Adrenal gland (tissue), 12 donors: ENCODE data around the gene P4HTM. TPM values are rescaled to one million over a fixed set of nuclear protein-coding genes. Genes with fewer than 3 reads are reported as not detected.

Experiments used
- DNase-seq, 7 donors: peaks; one replicate each; pipeline ENCODE4 v3.0.0-alpha.2; 2019 to 2020
- H3K27ac ChIP-seq, 5 donors: fragments of 200-600 bp; sonication (generic) in 4 of 5; 1 replicate in 3 of 5; 2 replicates in 2 of 5; pipeline versions ENCODE4 v1.5.1 to v1.8.0; 2016 to 2020; ENCODE audit warnings: mild to moderate bottlenecking in 1 of 5
- H3K27me3 ChIP-seq: fragments of 200-600 bp; 2 replicates; pipeline ENCODE4 v1.8.0; 2021
- H3K36me3 ChIP-seq, 2 donors: fragments of 200-600 bp; replicated peaks in 1 of 2; 1 replicate in 1 of 2; 2 replicates in 1 of 2; pipeline versions ENCODE4 v1.5.1 to v1.8.0; 2018 to 2022
- H3K4me1 ChIP-seq, 2 donors: fragments of 200-600 bp; replicated peaks in 1 of 2; 1 replicate in 1 of 2; 2 replicates in 1 of 2; pipeline versions ENCODE4 v1.5.1 to v1.8.0; 2018 to 2021
- H3K4me3 ChIP-seq, 4 donors: fragments of 200-600 bp; sonication (generic) in 3 of 4; one replicate each; pipeline ENCODE4 v1.5.1; 2016 to 2018
- H3K9me3 ChIP-seq, 3 donors: fragments of 200-600 bp; sonication (generic) in 1 of 3; replicated peaks in 1 of 3; 1 replicate in 2 of 3; 2 replicates in 1 of 3; pipeline versions ENCODE4 v1.5.1 to v1.8.0; 2016 to 2021
- CTCF ChIP-seq, 6 experiments: fragments of 450-650 bp in 4 of 6; fragments of 200-600 bp in 2 of 6; sonication (generic) in 1 of 6; IDR thresholded peaks; 1 replicate in 5 of 6; 2 replicates in 1 of 6; pipeline versions ENCODE4 v1.5.1 to v1.8.0; 2016 to 2021; ENCODE audit warnings: antibody characterized with exemption in 6 of 6, mild to moderate bottlenecking in 2 of 6, moderate library complexity in 1 of 6
- POLR2A ChIP-seq, 2 donors: fragments of 450-650 bp; IDR thresholded peaks; one replicate each; pipeline ENCODE4 v1.6.1; 2017; ENCODE audit warnings: antibody characterized with exemption in 2 of 2, mild to moderate bottlenecking in 2 of 2, moderate library complexity in 1 of 2
- WGBS, 4 donors: extraction: QIAGEN DNeasy Blood & Tissue Kit in 2 of 4; methylation state at CpG; one replicate each; pipeline versions ENCODE4 v1.1.5 to v1.1.7; 2013 to 2017; 5-methylcytosine and 5-hydroxymethylcytosine counted together
- intact Hi-C, 2 donors: fragments of 100-400 bp; cut with DNase I; formaldehyde crosslinking; loops; one replicate each; pipeline versions ENCODE4 v1.14.1 to v1.15.0; 2022 to 2023
- polyA plus RNA-seq, 3 donors: library from polyadenylated mRNA; stranded (reverse); fragments of 200-250 nt in 2 of 3; fragments of 350-450 nt in 1 of 3; fragmentation: Illumina TruSeq in 1 of 3; extraction: RNeasy Lipid Tissue Mini Kit (QIAGEN cat#74804) in 1 of 3; gene quantifications; one replicate each; pipeline ENCODE4 v1.2.3, GENCODE V29; 2013 to 2014
- total RNA-seq, 9 donors: library from RNA; depleted of rRNA in 4 of 9; stranded (reverse); fragments of >200 nt in 4 of 9; fragments of 120-200 nt in 1 of 9; fragmentation: NEBNext Ultra II Directional in 1 of 9; extraction: Animal tissue kit (Norgen Biotek cat#: 25700) in 1 of 9; gene quantifications; one replicate each; pipeline versions ENCODE4 v1.1.0 to v1.2.4, GENCODE V29; 2013 to 2023
- donor health status: healthy with polysubstance abuse.
- donor health status: Bipolar disorder and iron deficiency.
- donor health status: DM: yes; HTN: yes; CAD: no.
- donor health status: DM: no; HTN: no; CAD: no.
- donor health status: DM: no; HTN: no; CAD: no.
- donor health status: DM: yes; HTN: yes; CAD: no.

P4HTM gene
- total and polyA plus RNA-seq, 12 donors = 26.6 to 174 (median 102) TPM

- Histone ChIP-seq H3K27ac (peak overlapping the region in 1 of 5 donors; percentile 13), H3K9me3 (no peaks in the 10 kb centered on the region), H3K36me3 (peaks cover 0 to 42% of the 10 kb centered on the region in 2 donors), H3K27me3 (no peaks in the 10 kb centered on the region), H3K4me1 (peaks cover 17 to 33% of the 10 kb centered on the region in 2 donors), H3K4me3 (no peak overlapping the region)
- no peak for DNase-seq
- intact Hi-C loops = loop anchor here in 1 of 2 donors (10.0 kb wide), 1 partner anchor 1019 kb away; no protein-coding TSS in a partner anchor
- TF ChIP-seq POLR2A (IDR thresholded peaks at IDR 0.05) (no peak), CTCF (IDR thresholded peaks at IDR 0.05) (no peak)
- WGBS, 4 donors = 91 to 97% (median 91%) methylated on average over 8 of the region's 8 CpGs
Observed at GRCh38 chr3:49025793-49026520, 35.9 kb downstream of the P4HTM start.

GRCh38 chr3:49026536-49026935 lies 36.5 kb downstream of the P4HTM start:
- no peak for DNase-seq
- H3K4me1 ChIP-seq = peaks cover 17 to 31% of the 10 kb centered on the region in 2 donors
- intact Hi-C loops = loop anchor here in 1 of 2 donors (10.0 kb wide), 1 partner anchor 1018 kb away; no protein-coding TSS in a partner anchor
- no peaks in the 10 kb centered on the region for H3K27me3 ChIP-seq
- H3K36me3 ChIP-seq = peaks cover 0 to 47% of the 10 kb centered on the region in 2 donors
- WGBS, 4 donors = 96 to 100% (median 96%) methylated on average over 3 of the region's 3 CpGs
- H3K9me3 ChIP-seq = no peaks in the 10 kb centered on the region
- H3K27ac ChIP-seq = no peak overlapping the region
- no peak overlapping the region for H3K4me3 ChIP-seq
- TF ChIP-seq CTCF (IDR thresholded peaks at IDR 0.05) (no peak), POLR2A (IDR thresholded peaks at IDR 0.05) (no peak)

- Histone ChIP-seq H3K4me3 (no peak overlapping the region), H3K27ac (peak overlapping the region in 2 of 5 donors; percentile 3 to 94), H3K9me3 (no peaks in the 10 kb centered on the region), H3K27me3 (no peaks in the 10 kb centered on the region), H3K4me1 (peaks cover 15 to 29% of the 10 kb centered on the region in 2 donors), H3K36me3 (peaks cover 0 to 58% of the 10 kb centered on the region in 2 donors)
- no peak for TF ChIP-seq CTCF (IDR thresholded peaks at IDR 0.05)
- TF ChIP-seq POLR2A (IDR thresholded peaks at IDR 0.05) = no peak
- intact Hi-C loops = loop anchor here in 1 of 2 donors (10.0 kb wide), 1 partner anchor 1017 kb away; no protein-coding TSS in a partner anchor
- 93 to 98% (median 96%) methylated on average over 5 to 9 of the region's 9 CpGs for WGBS, 4 donors
- DNase-seq = no peak
Observed at GRCh38 chr3:49027634-49028033, 37.6 kb downstream of the P4HTM start.

- H3K4me1 ChIP-seq = peaks cover 10 to 23% of the 10 kb centered on the region in 2 donors
- intact Hi-C loops = loop anchor here in 1 of 2 donors (10.0 kb wide), 1 partner anchor 1017 kb away; no protein-coding TSS in a partner anchor
- H3K4me3 ChIP-seq = peak overlapping the region in 1 of 4 donors; percentile 73
- WGBS, 4 donors = 82 to 85% (median 84%) methylated on average over 4 of the region's 4 CpGs
- peaks cover 0 to 60% of the 10 kb centered on the region in 2 donors for H3K36me3 ChIP-seq
- TF ChIP-seq CTCF (IDR thresholded peaks at IDR 0.05) (no peak), POLR2A (IDR thresholded peaks at IDR 0.05) (no peak)
- no peak for DNase-seq
- H3K9me3 ChIP-seq = no peaks in the 10 kb centered on the region
- no peaks in the 10 kb centered on the region for H3K27me3 ChIP-seq
- peak overlapping the region in 4 of 5 donors; percentile 79 to 94 (median 92) for H3K27ac ChIP-seq
Observed at GRCh38 chr3:49028298-49028672, 38.2 kb downstream of the P4HTM start.
